NCI-H2227 treated with DMSO at 0.1 percent for 48 hours (cell line): ENCODE data around the gene GNAL.
A peak's percentile ranks its signal among the peaks of the same experiment; 100 is the strongest.

Source experiments
- DNase-seq: peaks from one replicate; lab custom pipeline; 2025; lab: John Stamatoyannopoulos, UW

The GNAL gene

DNA sequence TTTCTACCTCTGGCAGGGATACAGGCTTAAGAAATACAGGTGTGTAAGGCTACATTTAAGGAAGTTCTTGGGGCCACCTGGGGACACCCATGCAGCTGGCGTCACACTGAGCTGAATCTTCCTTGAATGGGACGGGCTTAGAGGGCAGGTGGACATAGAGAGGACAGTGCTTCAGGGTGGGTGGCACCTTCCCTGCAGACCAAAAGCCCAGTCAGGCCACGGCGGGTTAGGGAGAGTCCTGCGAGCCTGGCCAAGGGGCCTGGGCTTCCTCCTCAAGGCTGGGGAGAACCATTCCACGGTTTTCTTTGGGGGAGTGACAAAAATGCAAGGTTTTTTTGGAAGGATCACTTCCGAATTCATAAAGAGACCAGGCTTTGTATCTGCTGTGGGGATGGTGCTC lies 73.4 kb downstream of the GNAL start:
- DNase-seq, result no peak

DNA sequence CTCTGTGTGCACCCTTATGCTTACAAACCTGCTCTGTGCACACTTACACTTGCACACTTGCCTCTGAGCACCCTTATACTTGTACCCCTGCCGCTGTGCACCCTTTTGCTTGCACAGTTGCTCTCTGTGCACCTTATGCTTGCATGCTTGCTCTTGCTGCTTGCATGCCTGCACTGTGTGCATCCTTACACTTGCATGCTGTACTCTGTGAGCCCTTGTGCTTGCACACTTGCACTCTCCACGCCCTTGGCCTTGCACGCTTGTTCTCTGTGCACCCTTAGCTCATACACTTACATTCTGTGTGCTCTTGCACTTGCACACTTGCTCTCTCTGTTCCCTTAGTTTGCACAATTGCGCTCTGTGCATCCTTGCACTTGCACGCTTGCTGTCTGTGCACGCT lies 78.3 kb downstream of the GNAL start:
- no peak for DNase-seq

DNA sequence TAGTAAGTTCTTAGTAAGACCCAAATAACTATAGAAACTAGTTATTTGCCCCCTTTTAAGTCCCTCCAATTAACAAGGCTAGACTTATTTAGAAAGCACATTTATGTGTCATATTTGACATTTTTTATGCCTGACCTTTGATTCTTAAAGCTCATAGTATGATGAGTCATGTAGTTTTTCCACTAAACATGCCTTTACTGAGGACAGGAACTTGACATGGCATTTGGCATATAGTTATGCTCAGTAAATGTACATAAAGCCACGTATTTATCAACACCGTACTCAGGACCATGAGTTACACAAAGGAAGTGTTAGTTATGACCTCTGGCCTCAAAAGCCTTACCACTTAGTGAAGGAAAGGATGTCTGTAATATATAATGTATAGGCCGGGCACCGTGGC lies 78.9 kb downstream of the GNAL start:
- DNase-seq, result no peak

GRCh38 chr18:11775436-11776174 lies 86.5 kb downstream of the GNAL start:
- no peak for DNase-seq

GRCh38 chr18:11780042-11780441 lies 91.0 kb downstream of the GNAL start:
- DNase-seq, result no peak

DNA sequence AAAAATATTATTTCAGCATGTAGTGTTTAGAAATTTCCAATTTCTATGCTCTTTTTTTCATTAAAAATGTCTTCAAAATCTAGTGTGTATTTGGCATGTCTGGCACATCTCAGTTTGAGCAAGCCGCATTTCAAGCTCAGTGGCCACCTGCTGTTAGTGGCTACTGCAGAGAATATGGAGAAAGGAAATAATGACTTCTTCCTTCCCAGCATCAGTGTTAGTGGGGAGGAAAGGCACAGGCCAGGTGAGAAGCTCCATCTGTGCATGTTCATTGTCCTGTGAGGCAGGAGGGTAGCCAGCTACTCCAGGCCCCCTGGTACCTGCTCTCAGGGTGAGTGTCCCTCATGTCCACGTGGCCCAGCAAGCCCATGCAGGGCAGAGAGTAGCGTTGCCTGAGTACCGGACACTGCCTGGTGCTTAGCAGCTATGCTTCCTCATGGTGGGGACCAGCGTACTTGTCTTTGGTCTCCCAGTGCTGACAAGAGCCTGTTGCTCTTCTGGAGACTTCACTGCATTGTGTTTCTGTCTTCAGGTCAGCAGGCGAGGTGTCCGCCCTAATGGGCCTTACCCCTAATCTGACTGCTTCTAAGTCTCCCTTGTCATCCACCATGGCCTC lies 94.8 kb downstream of the GNAL start:
- DNase-seq, result no peak

GRCh38 chr18:11784674-11785304 lies 95.7 kb downstream of the GNAL start:
- no peak for DNase-seq

GRCh38 chr18:11785444-11786055 lies 96.5 kb downstream of the GNAL start:
- peak; percentile 78 for DNase-seq

GRCh38 chr18:11789716-11790510 lies 100.8 kb downstream of the GNAL start:
- peak; percentile 3 for DNase-seq

DNA sequence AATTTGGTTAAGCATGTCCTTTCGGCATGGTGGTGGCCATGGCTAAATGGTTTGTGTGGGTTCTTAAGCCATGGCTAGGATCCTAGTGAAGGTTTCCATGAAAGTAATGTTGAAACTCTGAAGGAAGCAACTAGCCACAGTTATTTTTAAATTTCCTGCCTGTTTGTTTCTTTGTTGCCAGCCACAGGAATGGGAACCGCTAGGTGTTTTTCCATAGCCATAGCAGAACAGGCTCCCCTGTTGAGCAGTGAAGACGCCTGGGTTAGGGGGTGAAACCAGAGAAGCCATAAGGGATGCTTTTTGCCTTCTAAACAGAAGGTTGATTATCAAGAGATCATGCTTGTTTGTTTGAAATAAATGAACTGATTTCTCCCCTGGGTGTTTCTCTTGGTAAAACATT lies 102.1 kb downstream of the GNAL start:
- DNase-seq, result no peak

GRCh38 chr18:11792632-11793031 lies 103.6 kb downstream of the GNAL start:
- no peak for DNase-seq

- no peak for DNase-seq
These were observed 105.1 kb downstream of the GNAL start for GRCh38 chr18:11794195-11794594.

DNA sequence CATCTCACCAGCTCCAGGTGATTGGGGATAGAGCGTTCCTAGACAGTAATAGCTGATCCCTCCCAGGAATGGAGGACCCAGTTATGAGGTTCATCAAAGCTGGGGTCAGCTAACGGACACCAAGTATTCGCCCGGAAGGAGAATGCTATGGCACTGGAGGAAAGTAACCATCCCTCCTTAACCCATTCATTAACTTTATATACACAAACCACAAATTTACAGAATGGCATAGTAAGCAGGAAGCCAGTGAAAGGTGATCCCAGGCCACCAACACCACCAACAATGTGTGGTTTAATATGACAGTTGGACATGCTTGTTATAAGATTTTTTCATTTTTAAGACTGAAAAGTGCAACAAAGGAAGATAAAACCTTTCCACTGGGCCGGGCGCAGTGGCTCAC lies 106.9 kb downstream of the GNAL start:
- DNase-seq, result no peak

- no peak for DNase-seq
These were observed 109.2 kb downstream of the GNAL start for GRCh38 chr18:11798271-11798670.

DNA sequence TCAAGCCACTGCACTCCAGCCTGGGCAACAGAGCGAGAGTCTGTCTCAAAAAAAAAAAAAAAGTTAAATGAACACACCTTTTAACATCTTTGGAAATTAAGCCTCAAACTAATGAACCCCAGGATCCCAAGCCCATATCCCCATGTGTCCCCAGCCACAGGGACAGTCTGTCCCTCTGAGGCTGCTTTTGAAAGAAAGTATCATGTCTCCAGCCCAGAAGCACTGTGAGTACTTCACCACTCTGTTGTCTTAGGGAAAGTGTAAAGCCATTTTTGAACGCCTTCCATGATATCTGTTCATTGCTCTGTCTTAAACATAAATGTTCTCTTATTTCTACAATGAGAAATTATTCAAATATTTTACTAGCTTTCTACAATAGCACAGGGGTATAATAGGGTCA lies 110.0 kb downstream of the GNAL start:
- DNase-seq, result no peak

DNA sequence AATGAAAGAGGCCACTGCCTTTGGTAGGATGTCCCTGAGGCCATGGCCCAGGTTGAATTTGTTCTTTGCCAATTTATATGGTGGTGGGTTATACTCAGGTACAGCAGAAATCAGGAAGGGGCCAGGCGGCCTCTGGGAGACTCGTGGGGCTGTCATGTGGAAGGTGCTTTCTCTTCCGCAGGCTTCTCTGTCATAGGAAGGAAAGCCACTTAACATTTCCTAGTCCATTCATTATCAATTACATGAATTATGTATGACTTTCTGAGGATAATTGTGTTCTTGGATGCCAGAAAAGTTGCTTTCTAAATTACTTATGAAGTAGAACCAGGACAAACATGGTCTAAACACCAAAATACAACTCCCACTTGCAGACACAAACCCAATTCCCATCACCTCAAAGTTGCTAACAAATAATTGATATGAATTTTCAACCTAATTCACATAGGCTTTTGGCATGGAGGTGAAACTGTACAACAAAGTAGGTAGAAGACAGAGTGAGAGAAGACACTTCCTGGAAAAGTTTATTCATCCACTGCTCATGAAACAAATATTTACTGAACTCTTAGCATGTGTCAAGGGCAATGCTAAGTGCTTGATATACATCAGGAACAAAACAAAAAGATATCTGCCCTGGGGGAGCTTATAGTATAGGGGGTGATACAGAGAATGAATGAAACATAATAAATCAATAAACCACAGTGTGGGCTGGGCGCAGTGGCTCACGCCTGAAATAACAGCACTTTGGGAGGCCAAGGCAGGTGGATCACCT lies 111.7 kb downstream of the GNAL start:
- DNase-seq, result no peak

DNA sequence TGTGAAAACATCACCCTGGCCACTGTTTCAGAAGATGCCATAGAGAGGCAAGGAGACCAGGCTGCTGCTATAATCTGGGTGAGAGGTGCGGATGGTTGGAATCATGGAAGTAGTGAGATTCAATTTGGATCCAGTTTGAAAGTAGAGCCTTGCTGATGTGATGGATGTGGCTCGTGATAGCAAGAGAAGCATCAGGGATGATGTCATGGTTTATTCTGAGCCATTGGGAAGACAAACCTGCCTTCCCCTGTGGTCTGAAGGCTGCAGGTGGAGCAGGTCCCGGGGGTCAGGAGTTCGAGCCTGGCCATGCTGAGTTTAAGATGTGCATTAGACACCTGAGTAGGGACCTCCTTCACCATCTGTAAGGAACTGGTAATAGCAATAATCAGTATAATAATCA lies 112.5 kb downstream of the GNAL start:
- no peak for DNase-seq

- DNase-seq, result no peak
These were observed 113.1 kb downstream of the GNAL start for GRCh38 chr18:11802158-11802557.

GRCh38 chr18:11802586-11802985 lies 113.5 kb downstream of the GNAL start:
- no peak for DNase-seq

DNA sequence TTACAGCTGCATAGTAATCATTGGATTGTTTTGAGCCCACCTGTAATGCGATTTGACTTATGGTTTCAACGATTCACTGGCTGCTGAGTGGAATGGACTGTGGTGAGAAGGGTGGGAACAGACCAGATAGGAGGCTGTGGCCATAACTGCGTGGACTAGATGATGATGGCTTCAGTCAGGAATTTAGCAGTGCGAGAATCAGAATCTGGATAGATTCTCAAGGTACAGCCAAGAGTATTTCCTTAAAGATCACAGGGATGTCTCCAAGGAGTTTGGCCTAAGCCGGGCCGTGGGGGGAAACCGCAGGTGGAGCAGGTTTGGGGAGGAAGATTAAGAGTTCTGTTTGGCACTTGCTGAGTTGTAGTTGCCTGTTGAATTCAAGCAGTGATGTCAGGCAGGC lies 118.2 kb downstream of the GNAL start:
- DNase-seq, result no peak
